Measurements from ENCODE around the gene PEX7.

Gene PEX7

DNA sequence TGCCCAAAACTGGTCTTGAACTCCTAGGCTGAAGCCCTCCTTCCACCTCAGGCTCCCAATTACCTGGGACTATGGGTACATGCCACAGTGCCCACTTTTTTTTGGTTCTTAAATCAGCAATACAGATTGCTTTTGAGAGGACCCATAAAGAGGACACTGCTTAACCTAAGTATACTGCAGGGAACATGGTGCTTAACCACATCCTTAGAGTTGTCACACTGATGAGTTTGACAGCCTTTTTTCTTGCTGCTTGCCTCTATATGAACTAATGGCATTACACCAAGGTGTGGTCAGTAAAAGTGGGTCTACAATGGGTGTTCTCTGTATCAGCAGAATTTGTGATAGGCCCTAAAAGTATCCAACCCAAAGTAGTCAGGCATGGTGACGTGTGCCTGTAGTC is 92.6 kb downstream of the PEX7 start:
- Histone ChIP-seq H3K27me3 (ENCODE audit: low read depth) (peaks cover 1% of the 10 kb centered on the region; the same call in 1 of the 2 replicates), H3K36me3 (replicated peaks) (no peaks in the 10 kb centered on the region), H3K4me1 (no peaks in the 10 kb centered on the region), H3K9me3 (no peaks in the 10 kb centered on the region), H3K4me3 (no peak overlapping the region)
- in situ Hi-C loops (cut with MboI; ENCODE audit: low sequenced_read_pairs), result no loop called here
- no peak for DNase-seq (ENCODE audit: low spot score in 2 of 2)

DNA sequence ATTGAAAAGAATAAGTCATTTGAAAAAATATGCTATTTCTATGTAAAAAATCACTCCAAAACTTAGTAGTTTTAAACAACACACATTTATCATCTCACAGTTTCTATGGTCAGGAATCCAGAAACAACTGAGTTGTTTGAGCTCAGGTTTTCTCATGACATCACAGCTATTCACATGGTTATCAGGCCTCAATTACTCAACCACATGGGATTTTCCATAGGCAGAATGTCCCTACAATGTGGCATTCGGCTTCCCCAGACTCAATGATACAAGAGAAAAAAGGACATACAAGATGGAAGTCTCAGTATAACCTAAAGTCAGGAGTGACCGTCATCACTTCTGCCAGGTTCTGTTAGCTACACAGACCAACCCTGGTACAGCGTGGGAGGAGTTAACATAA is 96.3 kb downstream of the PEX7 start:
- no peak overlapping the region for H3K4me3 ChIP-seq
- H3K9me3 ChIP-seq, result no peaks in the 10 kb centered on the region
- peaks cover 3% of the 10 kb centered on the region for H3K27me3 ChIP-seq (ENCODE audit: low read depth)
- in situ Hi-C loops (cut with MboI; ENCODE audit: low sequenced_read_pairs), result no loop called here
- H3K4me1 ChIP-seq, result no peaks in the 10 kb centered on the region
- DNase-seq (ENCODE audit: low spot score in 2 of 2), result no peak
- no peaks in the 10 kb centered on the region for H3K36me3 ChIP-seq (replicated peaks)

DNA sequence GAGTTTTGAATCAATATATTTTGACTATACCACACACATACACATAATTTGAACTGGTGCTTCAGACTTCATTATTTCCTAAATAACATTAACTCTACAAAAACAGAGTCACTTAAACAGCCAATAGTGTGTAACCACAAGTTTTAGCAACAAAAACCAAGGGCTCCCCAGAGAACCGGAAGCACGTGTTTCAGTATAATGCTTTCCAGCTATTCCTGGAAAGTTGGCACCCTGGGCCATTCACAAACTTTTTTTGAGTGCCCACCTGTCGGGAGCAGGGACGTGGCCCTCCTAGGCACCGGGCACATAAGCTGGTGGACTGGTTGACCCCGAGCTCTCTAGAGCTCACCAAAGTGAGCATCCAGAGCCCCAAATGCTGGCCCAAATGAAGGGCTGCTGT is 97.8 kb downstream of the PEX7 start:
- Histone ChIP-seq H3K4me3 (no peak overlapping the region), H3K36me3 (replicated peaks) (no peaks in the 10 kb centered on the region), H3K9me3 (no peaks in the 10 kb centered on the region), H3K4me1 (no peaks in the 10 kb centered on the region), H3K27me3 (ENCODE audit: low read depth) (peaks cover 3% of the 10 kb centered on the region)
- in situ Hi-C loops (cut with MboI; ENCODE audit: low sequenced_read_pairs), result no loop called here
- no peak for DNase-seq (ENCODE audit: low spot score in 2 of 2)

DNA sequence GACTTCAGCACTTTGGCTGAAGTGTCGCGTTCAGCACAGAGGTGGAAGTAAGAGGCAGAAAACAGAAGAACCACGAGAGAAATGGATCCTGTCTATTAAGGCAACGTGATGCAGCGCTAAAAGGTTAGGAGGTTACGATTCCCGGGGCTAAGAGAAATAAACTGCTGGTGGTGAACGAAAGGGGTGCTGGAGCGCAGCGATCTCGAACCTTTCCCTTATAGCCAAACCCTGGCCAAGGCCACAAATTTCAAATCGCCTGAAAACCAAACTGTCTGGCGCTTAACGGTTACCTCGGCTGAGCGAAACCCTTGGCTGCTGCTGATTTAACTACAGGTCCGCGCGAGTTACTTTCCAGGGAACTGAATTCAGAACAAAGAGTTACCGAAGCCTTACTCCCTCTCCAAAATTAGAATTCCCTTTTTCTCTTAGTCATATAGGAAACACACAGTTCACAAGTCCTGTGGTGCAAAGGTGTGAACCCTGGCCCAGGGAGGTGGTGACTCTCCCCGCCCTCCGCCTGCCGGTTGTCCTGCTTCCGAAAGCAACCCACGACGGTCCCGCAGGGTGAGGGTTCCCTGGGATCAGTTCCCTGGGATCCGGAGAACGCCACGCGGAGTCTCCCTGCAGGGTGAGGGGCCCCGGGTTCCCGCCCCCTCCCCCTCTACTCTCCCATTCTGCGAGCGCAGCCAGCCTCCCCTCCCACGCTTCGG is 98.4 kb downstream of the PEX7 start:
- Histone ChIP-seq H3K4me1 (no peaks in the 10 kb centered on the region), H3K36me3 (replicated peaks) (no peaks in the 10 kb centered on the region), H3K9me3 (no peaks in the 10 kb centered on the region), H3K4me3 (peak overlapping the region; percentile 44; the same call in 1 of the 2 replicates), H3K27me3 (ENCODE audit: low read depth) (peaks cover 3% of the 10 kb centered on the region)
- DNase-seq (ENCODE audit: low spot score in 2 of 2), result no peak
- in situ Hi-C loops (cut with MboI; ENCODE audit: low sequenced_read_pairs), result no loop called here

DNA sequence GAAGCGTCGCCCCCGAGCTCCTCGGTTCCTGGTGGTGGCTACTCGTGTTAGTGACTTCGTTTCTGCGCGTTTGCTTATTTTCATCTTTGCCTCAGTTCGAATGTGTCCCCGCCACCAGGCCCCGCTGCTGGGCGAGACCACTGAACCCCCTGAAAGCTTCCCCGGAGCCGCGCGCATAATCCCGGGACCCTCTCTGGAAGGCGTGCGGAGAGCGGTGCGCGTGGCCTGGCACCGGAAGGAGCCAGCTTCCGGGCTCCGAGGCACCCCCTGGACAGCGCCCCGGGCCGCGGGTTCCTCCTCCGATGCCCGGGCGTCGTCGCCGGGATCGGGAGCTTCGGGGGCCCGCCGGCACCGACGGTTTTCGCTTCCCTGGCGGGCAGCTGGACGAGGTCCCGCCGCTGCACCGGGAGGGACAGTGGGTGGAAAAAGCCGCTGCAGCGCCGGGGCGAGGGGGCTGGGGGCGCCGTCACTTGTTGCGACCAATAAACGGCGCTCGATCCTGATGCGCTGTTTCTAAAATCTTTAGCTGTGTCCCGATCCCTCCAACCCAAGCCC is 99.1 kb downstream of the PEX7 start:
- peak in 1 of 2 experiments; percentile 54 for DNase-seq (ENCODE audit: low spot score in 2 of 2)
- Histone ChIP-seq H3K4me3 (peak overlapping the region; percentile 44), H3K9me3 (no peaks in the 10 kb centered on the region), H3K4me1 (no peaks in the 10 kb centered on the region), H3K27me3 (ENCODE audit: low read depth) (peaks cover 3% of the 10 kb centered on the region), H3K36me3 (replicated peaks) (no peaks in the 10 kb centered on the region)
- in situ Hi-C loops (cut with MboI; ENCODE audit: low sequenced_read_pairs), result no loop called here

DNA sequence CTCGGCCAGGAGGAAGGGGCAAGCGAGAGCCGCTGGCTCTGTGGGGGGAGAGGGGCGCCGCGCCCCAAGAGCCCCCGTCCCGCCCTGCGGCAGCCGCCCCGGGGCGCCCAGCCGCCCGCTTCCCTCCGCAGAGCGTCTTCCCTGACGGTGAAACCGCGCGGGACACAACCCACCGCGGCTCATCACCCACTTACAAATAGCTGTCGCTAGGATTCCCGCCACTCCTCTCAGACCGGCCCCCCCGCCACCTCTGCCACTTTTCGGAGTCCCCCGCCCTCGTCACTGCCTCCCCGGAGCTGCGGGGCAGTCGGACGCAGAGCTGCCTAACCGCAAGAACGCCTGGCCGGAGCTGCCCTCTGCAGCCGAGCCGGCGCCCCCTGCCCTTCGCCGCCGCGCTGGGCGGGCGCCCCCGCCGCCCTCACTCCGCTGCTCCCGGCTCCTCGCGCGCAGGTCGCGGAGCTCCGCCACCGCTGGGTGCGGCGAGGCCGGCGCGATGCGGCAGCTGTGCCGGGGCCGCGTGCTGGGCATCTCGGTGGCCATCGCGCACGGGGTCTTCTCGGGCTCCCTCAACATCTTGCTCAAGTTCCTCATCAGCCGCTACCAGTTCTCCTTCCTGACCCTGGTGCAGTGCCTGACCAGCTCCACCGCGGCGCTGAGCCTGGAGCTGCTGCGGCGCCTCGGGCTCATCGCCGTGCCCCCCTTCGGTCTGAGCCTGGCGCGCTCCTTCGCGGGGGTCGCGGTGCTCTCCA is 99.7 kb downstream of the PEX7 start, which contains the start of gene SLC35D3:
Gene SLC35D3, plus strand, starts transcription at position 366 of the 749 bp plus-strand sequence. Its CDS starts 128 bp downstream, at position 494.
- Histone ChIP-seq H3K36me3 (replicated peaks) (no peaks in the 10 kb centered on the region), H3K4me1 (no peaks in the 10 kb centered on the region), H3K4me3 (peak within 1 kb of the TSS; percentile 44), H3K9me3 (no peaks in the 10 kb centered on the region), H3K27me3 (ENCODE audit: low read depth) (peaks cover 3% of the 10 kb centered on the region)
- DNase-seq (ENCODE audit: low spot score in 2 of 2), result peak in 1 of 2 experiments; percentile 60
- in situ Hi-C loops (cut with MboI; ENCODE audit: low sequenced_read_pairs), result no loop called here

DNA sequence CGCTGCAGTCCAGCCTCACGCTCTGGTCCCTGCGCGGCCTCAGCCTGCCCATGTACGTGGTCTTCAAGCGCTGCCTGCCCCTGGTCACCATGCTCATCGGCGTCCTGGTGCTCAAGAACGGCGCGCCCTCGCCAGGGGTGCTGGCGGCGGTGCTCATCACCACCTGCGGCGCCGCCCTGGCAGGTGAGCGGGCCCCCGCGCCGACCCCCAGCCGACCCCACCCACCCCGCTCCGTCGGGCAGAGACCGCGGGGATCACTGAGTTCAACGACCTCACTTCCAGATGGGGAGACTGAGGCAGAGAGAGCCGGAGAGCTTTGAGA is 100.3 kb downstream of the PEX7 start:
- Histone ChIP-seq H3K36me3 (replicated peaks) (no peaks in the 10 kb centered on the region), H3K9me3 (no peaks in the 10 kb centered on the region), H3K4me3 (peak overlapping the region; percentile 44), H3K4me1 (no peaks in the 10 kb centered on the region), H3K27me3 (ENCODE audit: low read depth) (peaks cover 3% of the 10 kb centered on the region)
- in situ Hi-C loops (cut with MboI; ENCODE audit: low sequenced_read_pairs), result no loop called here
- no peak for DNase-seq (ENCODE audit: low spot score in 2 of 2)

DNA sequence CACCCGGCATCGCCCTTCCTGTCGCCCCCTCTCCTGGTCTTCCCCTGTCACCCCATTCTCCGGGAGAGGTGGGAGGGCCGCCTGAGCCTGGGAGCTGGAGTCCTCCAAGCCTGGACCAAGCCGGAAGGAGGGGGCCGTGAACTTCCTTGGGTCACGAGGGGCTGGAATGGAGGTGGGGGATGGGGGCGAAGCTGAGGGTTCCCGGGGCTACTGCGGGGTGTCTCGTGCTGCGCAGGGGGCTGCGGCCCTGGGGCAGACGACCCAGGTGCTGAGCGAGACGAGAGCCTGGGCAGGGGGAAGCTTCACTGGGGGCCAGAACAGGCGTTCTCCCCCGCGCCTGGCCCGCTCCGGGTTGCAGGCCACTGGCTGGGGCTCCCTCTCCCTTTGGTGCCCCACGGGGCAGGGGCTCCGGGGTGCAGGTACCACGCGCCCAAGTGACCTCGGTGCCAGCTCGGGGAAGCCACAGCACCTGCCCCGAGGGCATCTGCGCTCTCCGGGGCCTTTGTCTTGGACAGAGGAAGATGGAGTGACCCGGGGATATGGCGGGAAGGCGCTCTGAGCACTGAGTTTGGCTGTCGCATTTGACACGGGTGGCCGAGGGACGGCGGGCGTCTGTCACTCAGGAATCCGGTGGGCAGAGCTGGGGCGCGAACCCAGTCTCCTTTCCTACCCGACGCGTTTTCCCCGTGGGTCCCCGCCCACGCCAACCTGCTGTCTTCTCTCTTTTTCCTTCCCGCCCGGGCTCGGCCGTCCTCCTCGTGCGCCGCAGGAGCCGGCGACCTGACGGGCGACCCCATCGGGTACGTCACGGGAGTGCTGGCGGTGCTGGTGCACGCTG is 100.9 kb downstream of the PEX7 start:
- no peaks in the 10 kb centered on the region for H3K9me3 ChIP-seq
- no peaks in the 10 kb centered on the region for H3K36me3 ChIP-seq (replicated peaks)
- no peaks in the 10 kb centered on the region for H3K4me1 ChIP-seq
- H3K4me3 ChIP-seq, result no peak overlapping the region
- in situ Hi-C loops (cut with MboI; ENCODE audit: low sequenced_read_pairs), result no loop called here
- peaks cover 3% of the 10 kb centered on the region for H3K27me3 ChIP-seq (ENCODE audit: low read depth)
- DNase-seq (ENCODE audit: low spot score in 2 of 2), result no peak

DNA sequence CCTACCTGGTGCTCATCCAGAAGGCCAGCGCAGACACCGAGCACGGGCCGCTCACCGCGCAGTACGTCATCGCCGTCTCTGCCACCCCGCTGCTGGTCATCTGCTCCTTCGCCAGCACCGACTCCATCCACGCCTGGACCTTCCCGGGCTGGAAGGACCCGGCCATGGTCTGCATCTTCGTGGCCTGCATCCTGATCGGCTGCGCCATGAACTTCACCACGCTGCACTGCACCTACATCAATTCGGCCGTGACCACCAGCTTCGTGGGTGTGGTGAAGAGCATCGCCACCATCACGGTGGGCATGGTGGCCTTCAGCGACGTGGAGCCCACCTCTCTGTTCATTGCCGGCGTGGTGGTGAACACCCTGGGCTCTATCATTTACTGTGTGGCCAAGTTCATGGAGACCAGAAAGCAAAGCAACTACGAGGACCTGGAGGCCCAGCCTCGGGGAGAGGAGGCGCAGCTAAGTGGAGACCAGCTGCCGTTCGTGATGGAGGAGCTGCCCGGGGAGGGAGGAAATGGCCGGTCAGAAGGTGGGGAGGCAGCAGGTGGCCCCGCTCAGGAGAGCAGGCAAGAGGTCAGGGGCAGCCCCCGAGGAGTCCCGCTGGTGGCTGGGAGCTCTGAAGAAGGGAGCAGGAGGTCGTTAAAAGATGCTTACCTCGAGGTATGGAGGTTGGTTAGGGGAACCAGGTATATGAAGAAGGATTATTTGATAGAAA is 101.7 kb downstream of the PEX7 start:
- H3K4me3 ChIP-seq, result no peak overlapping the region

DNA sequence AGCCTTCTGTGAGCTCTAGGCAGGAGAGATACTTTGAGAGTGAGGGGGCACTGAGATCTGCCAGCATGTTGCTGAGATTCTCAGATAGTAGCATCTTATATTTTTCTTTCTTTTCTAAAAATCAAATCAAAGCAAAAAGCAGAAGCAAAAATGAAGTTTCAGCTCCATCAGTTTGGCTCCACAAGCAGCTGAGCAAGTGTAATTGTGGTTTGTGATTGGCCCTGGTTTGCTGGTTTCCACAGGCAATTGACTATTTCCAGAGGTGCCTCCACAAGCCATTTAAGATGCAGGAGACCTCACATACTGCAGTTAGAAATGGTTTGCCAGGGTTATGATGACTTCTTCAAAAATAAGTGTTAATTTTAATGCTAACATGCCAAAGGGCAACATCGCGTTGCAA is 104.0 kb downstream of the PEX7 start:
- Histone ChIP-seq H3K9me3 (no peaks in the 10 kb centered on the region), H3K4me3 (no peak overlapping the region), H3K36me3 (replicated peaks) (no peaks in the 10 kb centered on the region), H3K4me1 (no peaks in the 10 kb centered on the region), H3K27me3 (ENCODE audit: low read depth) (no peaks in the 10 kb centered on the region; the same call in 1 of the 2 replicates)
- no peak for DNase-seq (ENCODE audit: low spot score in 2 of 2)
- in situ Hi-C loops (cut with MboI; ENCODE audit: low sequenced_read_pairs), result no loop called here

More for the DNA sequence above, 101.7 kb downstream of the PEX7 start:
- no peak for DNase-seq (ENCODE audit: low spot score in 2 of 2)
- Histone ChIP-seq H3K27me3 (ENCODE audit: low read depth) (peaks cover 3% of the 10 kb centered on the region), H3K9me3 (no peaks in the 10 kb centered on the region), H3K36me3 (replicated peaks) (no peaks in the 10 kb centered on the region), H3K4me1 (no peaks in the 10 kb centered on the region)
- in situ Hi-C loops (cut with MboI; ENCODE audit: low sequenced_read_pairs), result no loop called here

DNA sequence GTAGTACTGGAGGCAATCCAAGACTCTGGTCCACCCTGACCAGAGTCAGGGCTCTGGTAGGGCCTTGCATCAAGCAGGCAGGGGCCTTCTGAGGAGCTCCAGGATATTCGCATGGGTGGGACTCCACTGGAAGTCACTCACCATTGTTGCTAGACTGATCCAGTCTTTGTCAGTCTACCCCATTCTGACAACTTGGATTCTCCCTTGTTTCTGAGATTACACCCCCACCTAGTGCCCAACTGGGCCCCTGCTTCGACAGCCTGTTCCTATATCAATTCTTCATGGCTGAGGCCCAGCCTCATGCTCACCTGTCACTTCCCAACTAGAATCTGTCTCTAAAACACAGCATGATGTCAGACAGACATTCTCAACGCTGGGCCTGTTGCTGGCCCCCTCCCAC is 104.9 kb downstream of the PEX7 start:
- H3K27me3 ChIP-seq (ENCODE audit: low read depth), result no peaks in the 10 kb centered on the region
- in situ Hi-C loops (cut with MboI; ENCODE audit: low sequenced_read_pairs), result no loop called here
- no peaks in the 10 kb centered on the region for H3K36me3 ChIP-seq (replicated peaks)
- no peaks in the 10 kb centered on the region for H3K4me1 ChIP-seq
- DNase-seq (ENCODE audit: low spot score in 2 of 2), result peak; percentile 11 to 51
- no peaks in the 10 kb centered on the region for H3K9me3 ChIP-seq
- no peak overlapping the region for H3K4me3 ChIP-seq

DNA sequence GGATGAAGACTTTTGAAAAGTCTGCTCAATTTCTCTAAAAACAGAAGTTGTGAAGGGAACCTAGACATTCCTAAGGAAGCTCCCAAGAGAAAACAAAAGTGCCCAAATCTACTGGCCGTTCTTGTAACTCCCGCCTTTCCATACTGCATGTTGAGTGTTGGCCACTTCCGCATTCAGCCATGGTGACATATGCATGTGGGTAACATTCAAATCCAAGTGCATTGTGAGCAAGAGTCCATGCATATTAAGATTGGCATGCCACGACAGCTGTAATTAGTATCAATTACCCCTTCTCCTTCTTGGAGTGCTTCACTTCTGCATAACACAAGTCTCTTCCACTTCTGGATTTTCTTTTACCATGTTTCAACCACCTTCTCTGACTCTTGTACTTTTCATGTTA is 108.1 kb downstream of the PEX7 start:
- H3K4me3 ChIP-seq, result no peak overlapping the region
- H3K27me3 ChIP-seq (ENCODE audit: low read depth), result no peaks in the 10 kb centered on the region
- no peaks in the 10 kb centered on the region for H3K9me3 ChIP-seq
- no peak for DNase-seq (ENCODE audit: low spot score in 2 of 2)
- no peaks in the 10 kb centered on the region; the same call in 1 of the 2 replicates for H3K4me1 ChIP-seq
- no peaks in the 10 kb centered on the region for H3K36me3 ChIP-seq (replicated peaks)
- in situ Hi-C loops (cut with MboI; ENCODE audit: low sequenced_read_pairs), result no loop called here

DNA sequence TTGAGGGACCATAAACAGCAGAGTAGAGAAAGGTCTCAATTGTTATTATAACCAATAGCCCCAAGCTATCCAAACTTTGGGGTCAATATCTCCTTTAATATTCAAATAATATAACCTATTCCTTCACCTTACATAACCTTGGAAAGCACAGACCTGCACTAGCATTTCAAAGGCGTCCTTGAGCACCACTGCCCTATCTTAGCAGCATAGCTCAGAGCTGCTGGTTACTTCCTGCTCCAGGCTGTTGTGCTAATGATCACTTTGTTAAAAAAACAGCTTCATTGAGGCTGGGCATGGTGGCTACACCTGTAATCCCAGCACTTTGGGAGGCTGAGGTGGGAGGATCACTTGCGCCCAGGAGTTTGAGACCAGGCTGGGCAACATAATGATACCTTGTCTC is 110.2 kb downstream of the PEX7 start:
- Histone ChIP-seq H3K27me3 (ENCODE audit: low read depth) (no peaks in the 10 kb centered on the region), H3K4me1 (no peaks in the 10 kb centered on the region; the same call in 1 of the 2 replicates), H3K36me3 (replicated peaks) (no peaks in the 10 kb centered on the region), H3K4me3 (no peak overlapping the region), H3K9me3 (no peaks in the 10 kb centered on the region)
- no peak for DNase-seq (ENCODE audit: low spot score in 2 of 2)
- in situ Hi-C loops (cut with MboI; ENCODE audit: low sequenced_read_pairs), result no loop called here

All from HAP-1 (cell line).